Iris pigment epithelial cell (primary cell): ENCODE results near the gene VWCE.
"Not testable (repeated sequence)": the region's sequence is repeated elsewhere in the genome, so short reads cannot be mapped to it uniquely, and the experiment has no call there.

ENCODE experiments used
- DNase-seq: peaks from one replicate; pipeline ENCODE4 v3.0.0-alpha.2; 2011; ENCODE audit warnings: low read depth

The VWCE gene

DNA sequence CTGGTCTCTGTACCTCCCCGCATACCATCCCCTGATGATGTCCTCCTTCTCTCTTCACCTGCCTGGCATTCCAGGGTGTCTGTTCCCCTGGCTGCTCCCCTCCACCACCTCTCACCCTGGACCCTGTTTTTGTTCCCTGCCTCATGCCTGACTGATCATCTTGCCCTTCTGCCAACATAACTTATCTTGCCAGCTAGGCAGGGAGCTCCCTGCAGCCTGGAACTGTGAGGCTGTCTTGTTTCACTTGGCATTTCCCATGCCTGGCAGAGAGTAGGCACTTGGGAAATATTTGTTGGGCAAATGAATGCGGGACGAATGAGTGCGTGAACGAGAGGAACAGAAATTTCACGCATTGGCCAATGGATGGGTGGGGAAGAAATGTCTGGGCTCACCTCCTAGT is 84.5 kb downstream of the VWCE start:
- not testable (repeated sequence) for DNase-seq
